ENCODE results near the gene TTLL1.
A peak's percentile ranks its signal among the peaks of the same experiment; 100 is the strongest.

The TTLL1 gene

DNA sequence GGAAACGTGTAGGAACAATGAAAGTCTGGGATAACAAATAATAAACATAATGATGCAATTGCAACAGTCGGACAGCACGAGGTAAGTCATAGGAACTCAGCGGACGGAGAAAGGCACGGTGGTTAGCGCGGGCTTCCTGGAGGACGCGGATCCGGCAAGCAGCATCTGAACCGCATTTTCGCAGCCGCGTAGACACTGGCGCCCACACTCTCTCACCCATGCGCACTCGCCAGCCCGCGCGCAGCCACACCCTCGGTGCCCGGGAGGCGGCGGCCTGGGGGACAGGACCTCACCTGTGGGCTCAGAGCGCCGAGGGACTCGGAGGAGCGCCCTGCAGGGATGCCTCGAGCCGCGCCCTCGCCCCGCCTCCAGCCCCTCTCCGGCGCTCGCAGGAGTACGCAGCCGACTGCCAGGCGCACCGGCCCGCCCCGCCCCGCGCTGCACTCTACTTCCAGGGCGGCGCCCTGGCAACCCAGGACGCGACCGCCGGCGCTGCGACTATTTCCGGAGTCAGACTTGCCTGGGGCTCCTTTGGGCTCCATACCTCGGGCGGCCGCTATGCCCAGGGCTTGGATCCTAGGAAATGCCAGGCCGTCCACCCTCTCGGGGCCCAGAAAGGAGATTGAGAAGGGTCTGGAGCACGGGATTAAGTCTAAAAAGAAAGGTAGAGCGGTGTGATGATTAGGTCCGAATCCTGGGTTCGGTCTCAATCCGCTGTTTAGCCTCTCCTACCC is at the start of gene TTLL1:
TTLL1 (minus strand) TSS at position 408 of the 734 bp plus-strand sequence. CDS start 13,805 bp downstream, outside the sequence.
- peak; percentile 89 for DNase-seq

- no peak for DNase-seq
These were observed 47.6 kb upstream of the TTLL1 start for GRCh38 chr22:43136801-43137200.

DNA sequence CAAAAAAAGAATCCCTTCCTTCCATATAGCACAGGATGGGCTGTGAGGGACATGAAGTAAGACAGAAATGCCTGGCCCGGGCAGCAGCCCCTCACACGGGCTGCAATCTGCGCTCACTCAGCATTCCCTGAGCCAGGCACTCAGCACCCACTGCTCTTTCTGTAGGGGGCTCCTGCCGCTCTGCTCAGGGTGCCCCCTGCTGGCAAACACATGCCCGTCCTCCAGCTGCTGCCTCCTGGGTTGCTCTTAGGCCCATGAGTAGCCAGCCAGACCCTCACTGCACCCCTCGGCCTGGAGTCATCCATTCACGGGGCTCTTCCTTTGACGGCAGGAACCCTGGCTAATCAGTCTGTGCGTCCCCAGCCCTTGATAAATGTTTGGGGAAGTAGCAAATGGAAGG is 47.1 kb upstream of the TTLL1 start:
- DNase-seq: peak; percentile 28

DNA sequence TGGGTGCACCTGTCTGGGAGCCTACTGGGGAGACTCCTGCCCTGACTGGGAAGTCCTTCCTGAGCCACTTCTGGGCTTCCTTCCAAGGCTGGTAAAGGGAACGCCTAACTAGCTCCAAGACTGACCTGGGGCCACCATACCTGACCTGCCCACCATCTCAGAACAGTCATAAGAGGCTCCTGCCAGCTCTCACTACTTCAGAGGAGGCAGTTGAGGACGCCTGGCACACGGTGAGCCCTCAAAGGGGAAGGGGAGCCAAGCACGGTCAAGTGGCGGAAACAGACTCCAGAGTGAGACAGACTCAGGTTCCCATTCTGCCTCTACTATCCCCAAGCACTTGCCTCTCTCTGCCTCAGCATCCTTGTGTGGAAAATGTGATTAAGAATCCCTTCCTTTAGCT is 46.4 kb upstream of the TTLL1 start:
- DNase-seq: no peak

DNA sequence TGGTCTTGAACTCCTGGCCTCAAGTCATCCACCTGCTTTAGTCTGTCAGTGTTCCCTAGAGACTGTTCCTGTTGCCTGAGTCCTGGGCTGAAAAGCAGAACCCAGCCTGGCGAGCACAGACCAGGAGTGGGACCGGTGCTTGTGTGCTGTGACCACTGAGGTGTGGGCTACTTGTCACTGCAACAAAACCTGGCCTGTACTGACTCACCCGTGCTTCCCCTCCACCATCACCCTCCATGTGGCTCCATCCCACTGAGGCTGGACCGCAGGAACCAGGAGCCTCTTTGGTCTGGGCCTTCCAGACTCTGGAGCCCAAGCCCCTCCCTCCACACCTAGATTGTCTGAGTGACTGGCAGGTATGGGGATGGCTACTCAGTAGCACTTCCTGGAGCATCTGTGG is 45.4 kb upstream of the TTLL1 start:
- no peak for DNase-seq

- no peak for DNase-seq
These were observed 44.2 kb upstream of the TTLL1 start for GRCh38 chr22:43133401-43133800.

GRCh38 chr22:43131773-43132501 is 42.7 kb upstream of the TTLL1 start:
- no peak for DNase-seq

- no peak for DNase-seq
These were observed 40.5 kb upstream of the TTLL1 start for GRCh38 chr22:43129426-43130425.

DNA sequence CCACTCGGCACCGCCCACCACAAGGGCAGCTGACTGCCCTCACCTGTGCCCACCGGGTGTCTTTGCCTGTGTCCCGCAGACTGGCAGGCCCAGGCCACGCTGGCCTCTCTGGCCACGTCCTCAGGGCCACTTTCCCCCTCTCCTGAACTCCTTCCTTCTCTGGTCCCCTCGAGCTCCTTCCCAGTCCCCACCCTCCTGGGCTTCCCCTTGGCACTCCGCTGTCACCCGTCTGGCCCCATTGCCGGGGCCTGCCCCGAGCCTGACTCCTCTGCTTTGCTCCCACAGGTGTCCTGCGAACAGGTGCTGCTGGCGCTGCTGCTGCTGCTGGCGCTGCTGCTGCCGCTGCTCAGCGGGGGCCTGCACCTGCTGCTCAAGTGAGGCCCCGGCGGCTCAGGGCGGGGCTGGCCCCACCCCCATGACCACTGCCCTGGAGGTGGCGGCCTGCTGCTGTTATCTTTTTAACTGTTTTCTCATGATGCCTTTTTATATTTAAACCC is 39.8 kb upstream of the TTLL1 start:
- DNase-seq: no peak

DNA sequence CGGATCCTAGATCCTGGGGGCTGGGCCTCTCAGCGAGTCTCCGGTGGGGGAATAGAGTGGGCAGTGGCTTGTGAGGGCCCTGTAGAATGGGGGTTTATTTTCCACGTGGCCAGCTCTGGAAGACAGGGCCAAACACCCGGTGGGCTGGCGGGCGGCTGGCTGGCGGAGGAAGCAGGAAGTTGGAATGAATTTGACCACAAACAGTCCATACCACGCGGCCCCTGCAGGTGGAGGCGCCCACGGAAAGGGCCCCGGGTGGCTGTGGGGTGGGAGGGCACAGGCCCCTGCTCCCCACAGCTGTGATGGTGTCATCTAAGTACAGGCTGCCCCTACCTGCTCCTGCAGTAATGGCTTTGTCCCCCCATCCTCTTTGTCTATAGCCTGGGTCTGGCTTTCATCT is 38.9 kb upstream of the TTLL1 start:
- no peak for DNase-seq

DNA sequence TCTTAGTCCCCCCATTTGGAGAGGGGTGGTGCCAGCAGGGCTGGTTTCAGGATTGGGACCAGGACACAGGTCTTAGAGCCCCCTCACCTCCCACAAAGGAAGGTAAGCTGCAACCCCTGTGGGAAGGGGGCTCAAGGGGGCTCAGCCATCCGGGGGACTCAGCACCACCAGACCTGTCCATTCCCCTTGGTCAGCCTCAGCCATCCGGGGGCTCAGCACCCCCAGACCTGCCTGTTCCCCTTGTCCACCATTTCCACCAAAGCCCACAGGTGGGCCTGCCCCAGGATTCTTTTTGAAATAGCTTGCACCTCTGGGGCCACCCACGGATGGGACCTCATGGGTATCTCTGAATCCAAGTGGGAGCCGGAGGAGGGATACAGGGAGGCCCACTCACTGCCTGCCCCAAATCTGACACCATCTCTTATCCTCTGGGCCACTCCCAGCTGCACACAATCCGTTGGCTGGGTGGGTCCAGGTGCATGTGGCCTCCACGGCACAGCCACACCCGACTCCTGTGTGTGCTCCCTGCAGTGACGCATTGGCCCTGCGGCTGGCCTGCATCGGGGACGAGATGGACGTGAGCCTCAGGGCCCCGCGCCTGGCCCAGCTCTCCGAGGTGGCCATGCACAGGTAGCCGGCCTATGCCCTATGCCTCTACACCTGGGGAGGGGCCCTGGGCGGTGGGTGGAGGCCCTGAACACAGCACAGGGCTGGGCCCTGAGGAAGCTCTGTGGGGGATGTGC is 38.1 kb upstream of the TTLL1 start:
- no peak for DNase-seq

DNA sequence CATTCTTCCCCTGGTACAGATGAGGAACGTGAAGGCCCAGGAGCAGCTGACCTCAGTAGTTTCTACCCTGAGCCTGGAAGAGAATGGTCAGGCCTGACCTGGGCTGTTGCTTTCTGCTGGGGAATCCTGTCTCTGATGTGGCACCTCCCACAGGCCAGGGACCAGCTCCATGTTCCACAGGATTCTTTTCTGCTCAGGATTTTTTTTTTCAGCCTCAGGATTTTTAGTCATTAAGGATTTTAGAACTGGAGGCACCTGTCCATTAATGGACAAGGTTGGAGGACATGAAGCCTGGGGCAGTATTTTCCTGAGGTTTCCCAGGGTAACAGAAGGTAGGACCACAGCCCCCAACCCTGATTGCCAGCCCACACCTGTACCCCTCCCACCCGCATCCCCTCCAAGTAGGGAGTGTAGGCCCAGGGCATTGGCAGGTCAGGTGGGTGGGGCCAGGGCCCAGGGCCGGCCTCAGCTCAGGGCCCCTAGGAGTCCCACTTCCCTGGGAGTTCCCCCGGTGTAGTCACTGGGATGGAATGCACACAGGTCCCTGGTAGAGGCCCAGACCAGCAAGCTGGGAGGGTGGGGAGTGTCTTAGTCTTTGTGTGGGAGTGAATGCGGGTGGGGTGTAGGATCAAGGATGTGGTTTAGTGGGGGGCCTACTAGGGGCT is 37.4 kb upstream of the TTLL1 start:
- DNase-seq: no peak

GRCh38 chr22:43118953-43119458 is 29.8 kb upstream of the TTLL1 start:
- DNase-seq: no peak

- no peak for DNase-seq
These were observed 29.0 kb upstream of the TTLL1 start for GRCh38 chr22:43118024-43118849.

- no peak for DNase-seq
These were observed 27.7 kb upstream of the TTLL1 start for GRCh38 chr22:43116932-43117331.

DNA sequence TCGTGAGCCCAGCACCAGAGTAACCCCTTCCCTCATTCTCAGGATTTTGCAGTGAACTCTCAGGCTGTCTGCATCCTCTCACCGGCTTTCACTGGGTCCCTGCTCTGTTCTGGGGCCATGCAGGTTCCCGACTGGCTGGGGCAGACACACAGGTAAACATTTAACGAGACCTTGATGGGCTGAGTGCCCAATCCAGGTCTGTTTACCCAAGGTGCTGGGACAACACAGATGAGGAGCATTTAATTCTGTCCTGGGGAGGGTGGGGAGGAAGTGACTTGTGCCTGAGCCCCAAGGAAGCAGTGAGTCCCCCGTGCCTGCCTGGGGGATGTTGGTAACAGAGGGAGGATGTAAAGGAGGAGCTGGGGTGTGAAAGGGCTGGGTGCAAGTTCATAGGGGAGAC is 25.8 kb upstream of the TTLL1 start:
- DNase-seq: no peak

- DNase-seq: no peak
These were observed 24.5 kb upstream of the TTLL1 start for GRCh38 chr22:43113526-43114251.

GRCh38 chr22:43110927-43111623 is 21.9 kb upstream of the TTLL1 start:
- peak; percentile 29 for DNase-seq

DNA sequence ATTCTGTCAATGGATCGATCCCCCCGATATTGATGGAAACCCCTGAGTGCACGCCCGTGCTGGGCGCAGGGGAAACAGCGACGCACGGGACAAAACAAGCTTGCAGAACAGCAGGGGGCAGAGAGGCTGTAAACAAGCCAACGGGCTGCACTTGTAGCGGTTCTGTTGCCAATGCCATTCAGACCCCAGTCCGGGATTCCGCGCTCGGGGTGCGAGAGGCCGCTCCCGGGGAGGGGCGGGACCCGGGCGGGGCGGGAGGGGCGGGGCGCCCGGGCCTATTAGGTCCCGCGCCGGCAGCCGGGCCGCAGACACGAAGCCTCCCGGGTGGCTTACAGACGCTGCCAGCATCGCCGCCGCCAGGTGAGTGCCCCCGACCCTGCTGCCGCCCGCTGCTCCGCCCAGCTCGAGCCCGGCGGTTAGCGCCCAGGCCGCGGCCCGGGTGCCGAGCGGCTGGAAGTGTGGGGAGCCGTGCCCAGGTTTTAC is 21.3 kb upstream of the TTLL1 start, which contains the start of gene BIK:
BIK (plus strand) TSS at position 307 of the 483 bp plus-strand sequence. CDS start 13,273 bp downstream, outside the sequence.
- peak; percentile 37 for DNase-seq
